ENCODE data around the gene PLCG1.

Gene PLCG1

GRCh38 chr20:41166201-41167117 lies 29.1 kb downstream of the PLCG1 start:
- DNase-seq (ENCODE audit: low read depth in 4 of 4, low spot score in 1 of 4): no peak

- DNase-seq (ENCODE audit: low read depth in 4 of 4, low spot score in 1 of 4): no peak
Observed at GRCh38 chr20:41167118-41167470, 29.8 kb downstream of the PLCG1 start.

GRCh38 chr20:41167481-41168253 lies 30.3 kb downstream of the PLCG1 start:
- no peak for DNase-seq (ENCODE audit: low read depth in 4 of 4, low spot score in 1 of 4)

- DNase-seq (ENCODE audit: low read depth in 4 of 4, low spot score in 1 of 4): no peak
Observed at GRCh38 chr20:41168281-41169161, 31.2 kb downstream of the PLCG1 start.

- DNase-seq (ENCODE audit: low read depth in 4 of 4, low spot score in 1 of 4): no peak
Observed at GRCh38 chr20:41169162-41169690, 31.9 kb downstream of the PLCG1 start.

DNA sequence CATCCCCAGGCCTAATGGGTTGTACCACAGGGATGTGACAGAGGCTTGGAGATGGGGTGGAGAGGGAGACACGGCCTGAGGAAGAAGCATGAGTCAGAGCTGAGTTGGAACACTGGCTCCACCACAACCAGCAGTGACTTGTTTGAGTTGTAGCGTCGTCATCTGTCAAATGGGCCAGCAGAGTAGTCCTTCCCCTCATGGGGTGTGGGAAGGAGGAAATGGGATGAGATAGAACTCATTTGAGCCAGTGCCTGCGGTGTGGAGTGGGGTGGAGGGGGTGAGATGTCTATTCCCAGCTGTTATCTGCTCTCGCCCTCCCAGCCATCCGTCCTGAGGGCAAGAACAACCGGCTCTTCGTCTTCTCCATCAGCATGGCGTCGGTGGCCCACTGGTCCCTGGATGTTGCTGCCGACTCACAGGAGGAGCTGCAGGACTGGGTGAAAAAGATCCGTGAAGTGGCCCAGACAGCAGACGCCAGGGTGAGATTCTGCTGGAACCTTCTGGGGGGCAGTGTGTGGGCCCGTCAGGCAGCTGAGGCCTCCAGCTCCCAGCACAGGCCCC lies 32.5 kb downstream of the PLCG1 start:
- DNase-seq (ENCODE audit: low read depth in 4 of 4, low spot score in 1 of 4): no peak

DNA sequence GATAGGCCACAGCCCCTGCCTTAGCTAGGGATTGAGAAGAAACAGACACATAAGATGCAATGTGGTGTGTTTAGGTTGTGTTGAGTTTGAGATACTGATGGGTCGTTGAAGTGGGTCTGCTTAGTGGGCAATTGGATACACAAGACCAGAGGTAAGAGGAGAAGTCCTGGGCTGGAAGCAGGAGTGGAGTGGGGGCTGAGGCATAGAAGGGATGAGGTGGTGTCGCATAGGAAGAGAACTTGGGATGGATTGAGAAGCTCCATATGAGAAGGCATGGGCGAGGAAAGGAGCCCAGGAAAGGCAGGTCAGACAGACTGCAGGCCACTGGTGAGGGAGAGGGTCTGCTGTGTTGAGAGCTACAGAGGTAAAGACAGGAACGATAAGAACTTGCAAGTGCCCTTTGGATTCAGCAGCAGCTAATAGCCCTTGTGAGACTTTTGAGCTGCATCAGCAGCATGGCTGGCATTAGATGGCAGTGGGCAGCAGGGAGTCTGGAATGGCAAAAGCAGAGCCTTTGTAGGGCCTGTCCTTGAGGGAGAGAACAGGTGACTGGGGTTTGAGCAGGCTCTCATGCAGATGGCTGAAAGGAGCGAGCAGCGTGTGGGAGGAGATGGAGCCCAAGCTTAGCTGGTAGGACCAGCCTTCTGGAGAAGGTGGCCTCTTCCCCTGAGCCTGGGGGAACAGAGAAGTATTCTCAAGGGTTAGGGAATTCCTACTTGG lies 33.2 kb downstream of the PLCG1 start:
- no peak for DNase-seq (ENCODE audit: low read depth in 4 of 4, low spot score in 1 of 4)

- no peak for DNase-seq (ENCODE audit: low read depth in 4 of 4, low spot score in 1 of 4)
Observed at GRCh38 chr20:41171736-41172295, 34.5 kb downstream of the PLCG1 start.

DNA sequence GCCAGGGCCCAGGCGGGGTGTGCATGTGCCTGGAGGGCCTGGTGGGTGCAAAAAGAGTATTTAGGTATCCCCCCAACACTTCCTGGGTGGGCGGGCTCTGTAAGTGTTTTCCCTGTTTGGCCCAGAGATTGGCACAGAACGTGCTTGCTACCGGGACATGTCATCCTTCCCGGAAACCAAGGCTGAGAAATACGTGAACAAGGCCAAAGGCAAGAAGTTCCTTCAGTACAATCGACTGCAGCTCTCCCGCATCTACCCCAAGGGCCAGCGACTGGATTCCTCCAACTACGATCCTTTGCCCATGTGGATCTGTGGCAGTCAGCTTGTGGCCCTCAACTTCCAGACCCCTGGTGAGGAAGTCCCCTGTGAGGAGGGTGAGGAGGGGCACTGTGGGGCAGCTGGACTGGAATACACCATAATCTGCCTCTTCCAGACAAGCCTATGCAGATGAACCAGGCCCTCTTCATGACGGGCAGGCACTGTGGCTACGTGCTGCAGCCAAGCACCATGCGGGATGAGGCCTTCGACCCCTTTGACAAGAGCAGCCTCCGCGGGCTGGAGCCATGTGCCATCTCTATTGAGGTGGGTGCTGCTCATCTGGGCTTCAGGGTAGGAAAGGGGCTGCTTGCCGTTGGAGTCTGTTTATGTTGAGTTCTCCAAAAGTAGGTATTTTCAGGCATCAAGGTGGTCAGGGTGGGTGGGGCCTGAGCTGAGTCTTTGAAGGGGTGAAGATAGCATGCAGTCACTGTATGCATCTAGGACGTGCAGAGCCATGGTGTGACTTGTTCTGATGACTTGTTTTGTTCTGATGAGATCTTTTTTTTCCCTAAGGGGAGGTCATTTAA lies 35.2 kb downstream of the PLCG1 start:
- DNase-seq (ENCODE audit: low read depth in 4 of 4, low spot score in 1 of 4): no peak

GRCh38 chr20:41173161-41173721 lies 35.9 kb downstream of the PLCG1 start:
- DNase-seq (ENCODE audit: low read depth in 4 of 4, low spot score in 1 of 4): peak in 3 of 4 experiments; percentile 44 to 48 (median 48)

GRCh38 chr20:41173791-41174341 lies 36.5 kb downstream of the PLCG1 start:
- no peak for DNase-seq (ENCODE audit: low read depth in 4 of 4, low spot score in 1 of 4)

DNA sequence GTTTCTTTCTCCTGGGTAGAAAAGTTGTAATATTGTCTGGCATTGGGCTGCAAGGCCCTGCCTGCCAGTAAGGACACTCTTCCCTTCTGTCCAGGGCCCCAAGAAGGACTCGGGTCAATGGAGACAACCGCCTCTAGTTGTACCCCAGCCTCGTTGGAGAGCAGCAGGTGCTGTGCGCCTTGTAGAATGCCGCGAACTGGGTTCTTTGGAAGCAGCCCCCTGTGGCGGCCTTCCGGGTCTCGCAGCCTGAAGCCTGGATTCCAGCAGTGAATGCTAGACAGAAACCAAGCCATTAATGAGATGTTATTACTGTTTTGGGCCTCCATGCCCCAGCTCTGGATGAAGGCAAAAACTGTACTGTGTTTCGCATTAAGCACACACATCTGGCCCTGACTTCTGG lies 37.0 kb downstream of the PLCG1 start:
- no peak for DNase-seq (ENCODE audit: low read depth in 4 of 4, low spot score in 1 of 4)

- no peak for DNase-seq (ENCODE audit: low read depth in 4 of 4, low spot score in 1 of 4)
Observed at GRCh38 chr20:41174782-41175181, 37.4 kb downstream of the PLCG1 start.

DNA sequence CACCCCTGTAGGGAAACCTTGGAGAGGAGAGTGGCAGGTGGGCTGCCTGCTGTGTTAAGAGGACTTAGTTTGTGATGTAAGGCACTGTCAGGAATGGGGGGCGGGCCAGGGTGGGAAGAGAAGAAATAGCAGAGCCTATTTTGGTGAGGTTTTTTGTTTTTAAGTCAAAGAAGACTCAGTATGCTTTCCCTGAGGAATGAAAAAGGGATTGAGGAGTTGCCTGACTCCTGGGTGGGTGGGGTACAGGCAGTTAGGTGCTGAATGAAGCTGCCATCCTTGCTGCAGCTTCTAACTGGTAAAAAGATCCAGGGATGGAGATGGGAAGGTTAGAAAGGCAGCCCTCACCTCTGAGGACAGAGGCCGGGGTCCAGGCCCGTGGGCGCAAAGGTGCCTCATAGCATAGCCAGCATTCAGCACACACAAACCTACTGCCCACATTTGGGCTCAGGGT lies 37.9 kb downstream of the PLCG1 start:
- DNase-seq (ENCODE audit: low read depth in 4 of 4, low spot score in 1 of 4): no peak

- no peak for DNase-seq (ENCODE audit: low read depth in 4 of 4, low spot score in 1 of 4)
Observed at GRCh38 chr20:41175727-41176330, 38.5 kb downstream of the PLCG1 start.

GRCh38 chr20:41176711-41177552 lies 39.6 kb downstream of the PLCG1 start:
- DNase-seq (ENCODE audit: low read depth in 4 of 4, low spot score in 1 of 4): no peak

- DNase-seq (ENCODE audit: low read depth in 4 of 4, low spot score in 1 of 4): no peak
Observed at GRCh38 chr20:41177636-41178035, 40.3 kb downstream of the PLCG1 start.

All from stimulated activated CD4-positive, alpha-beta T cell treated with anti-CD3 and anti-CD28 coated beads, Interleukin-1b, Interleukin-23, amount 100 ng/mL, for 24 hours (primary cell).